Bronchial epithelial cell (primary cell): ENCODE measurements around the gene GPX6. TPM values are rescaled to one million over a fixed set of nuclear protein-coding genes. Genes with fewer than 3 reads are reported as not detected.

ENCODE experiments used
- DNase-seq: peaks from one replicate; pipeline ENCODE4 v3.0.0-alpha.2; 2010; ENCODE audit warnings: low read depth
- FAIRE-seq: peaks from 2 replicates; lab custom pipeline; 2011; peaks lifted over from hg19 to GRCh38; lab: Jason Lieb, UNC
- H3K27me3 ChIP-seq: 2 replicates; pipeline ENCODE4 v1.5.1; 2011; ENCODE audit warnings: low read length; ENCODE audit not compliant: control insufficient read depth, insufficient read depth
- H3K36me3 ChIP-seq: 2 replicates; pipeline ENCODE4 v1.5.1; 2011; ENCODE audit warnings: low read length; ENCODE audit not compliant: control insufficient read depth, insufficient read depth
- H3K4me3 ChIP-seq: 2 replicates; pipeline ENCODE4 v1.5.1; 2011; ENCODE audit warnings: mild to moderate bottlenecking, low read depth, low read length, control low read depth
- CTCF ChIP-seq: IDR thresholded peaks from 2 replicates; pipeline ENCODE4 v1.5.1; 2011; ENCODE audit warnings: mild to moderate bottlenecking, moderate library complexity, low read length, control low read depth, inconsistent platforms; ENCODE audit not compliant: insufficient read depth, severe bottlenecking
- total RNA-seq: library from RNA; depleted of rRNA; stranded (reverse); fragments of >200 nt; gene quantifications from 2 replicates; pipeline ENCODE4 v1.2.1, GENCODE V29; 2014

The GPX6 gene
- total RNA-seq, 1 donor from 2014 or later, result not detected

- DNase-seq (peak; percentile 82), FAIRE-seq (no peak)
- Histone ChIP-seq H3K4me3 (peak overlapping the region; percentile 25), H3K36me3 (no peaks in the 10 kb centered on the region), H3K27me3 (no peaks in the 10 kb centered on the region)
- peak; percentile 68 for TF ChIP-seq CTCF
Observed at GRCh38 chr6:28542440-28543296, 27.1 kb upstream of the GPX6 start.

- FAIRE-seq, result no peak
- Histone ChIP-seq H3K36me3 (no peaks in the 10 kb centered on the region), H3K4me3 (peak overlapping the region; percentile 25), H3K27me3 (no peaks in the 10 kb centered on the region)
- no peak for DNase-seq
- TF ChIP-seq CTCF, result no peak
Observed at GRCh38 chr6:28541996-28542395, 26.4 kb upstream of the GPX6 start.

GRCh38 chr6:28537509-28538140 is 22.0 kb upstream of the GPX6 start:
- no peak for FAIRE-seq

GRCh38 chr6:28537065-28537464 is 21.5 kb upstream of the GPX6 start:
- no peak for DNase-seq

More at GRCh38 chr6:28537509-28538140, 22.0 kb upstream of the GPX6 start:
- peak; percentile 47 for DNase-seq
- Histone ChIP-seq H3K27me3 (peaks cover 5% of the 10 kb centered on the region), H3K36me3 (no peaks in the 10 kb centered on the region), H3K4me3 (peak overlapping the region; percentile 5)
- TF ChIP-seq CTCF, result no peak

GRCh38 chr6:28534875-28535274 is 19.3 kb upstream of the GPX6 start:
- no peak for FAIRE-seq
- no peak for TF ChIP-seq CTCF

More at GRCh38 chr6:28537065-28537464, 21.5 kb upstream of the GPX6 start:
- no peak for FAIRE-seq
- H3K4me3 ChIP-seq, result peak overlapping the region; percentile 5
- H3K36me3 ChIP-seq, result no peaks in the 10 kb centered on the region
- peaks cover 5% of the 10 kb centered on the region for H3K27me3 ChIP-seq
- no peak for TF ChIP-seq CTCF

More at GRCh38 chr6:28534875-28535274, 19.3 kb upstream of the GPX6 start:
- DNase-seq, result no peak
- Histone ChIP-seq H3K4me3 (no peak overlapping the region), H3K27me3 (peaks cover 5% of the 10 kb centered on the region), H3K36me3 (no peaks in the 10 kb centered on the region)
